GM19193 (cell line): ENCODE measurements around the gene HSPA14.

Source experiments
- POLR2A ChIP-seq: IDR thresholded peaks from 4 replicates; pipeline ENCODE4 v1.6.1; 2011; ENCODE audit not compliant: insufficient read depth, insufficient read length; ENCODE audit errors: extremely low read depth

The HSPA14 gene, protein sequence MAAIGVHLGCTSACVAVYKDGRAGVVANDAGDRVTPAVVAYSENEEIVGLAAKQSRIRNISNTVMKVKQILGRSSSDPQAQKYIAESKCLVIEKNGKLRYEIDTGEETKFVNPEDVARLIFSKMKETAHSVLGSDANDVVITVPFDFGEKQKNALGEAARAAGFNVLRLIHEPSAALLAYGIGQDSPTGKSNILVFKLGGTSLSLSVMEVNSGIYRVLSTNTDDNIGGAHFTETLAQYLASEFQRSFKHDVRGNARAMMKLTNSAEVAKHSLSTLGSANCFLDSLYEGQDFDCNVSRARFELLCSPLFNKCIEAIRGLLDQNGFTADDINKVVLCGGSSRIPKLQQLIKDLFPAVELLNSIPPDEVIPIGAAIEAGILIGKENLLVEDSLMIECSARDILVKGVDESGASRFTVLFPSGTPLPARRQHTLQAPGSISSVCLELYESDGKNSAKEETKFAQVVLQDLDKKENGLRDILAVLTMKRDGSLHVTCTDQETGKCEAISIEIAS

DNA sequence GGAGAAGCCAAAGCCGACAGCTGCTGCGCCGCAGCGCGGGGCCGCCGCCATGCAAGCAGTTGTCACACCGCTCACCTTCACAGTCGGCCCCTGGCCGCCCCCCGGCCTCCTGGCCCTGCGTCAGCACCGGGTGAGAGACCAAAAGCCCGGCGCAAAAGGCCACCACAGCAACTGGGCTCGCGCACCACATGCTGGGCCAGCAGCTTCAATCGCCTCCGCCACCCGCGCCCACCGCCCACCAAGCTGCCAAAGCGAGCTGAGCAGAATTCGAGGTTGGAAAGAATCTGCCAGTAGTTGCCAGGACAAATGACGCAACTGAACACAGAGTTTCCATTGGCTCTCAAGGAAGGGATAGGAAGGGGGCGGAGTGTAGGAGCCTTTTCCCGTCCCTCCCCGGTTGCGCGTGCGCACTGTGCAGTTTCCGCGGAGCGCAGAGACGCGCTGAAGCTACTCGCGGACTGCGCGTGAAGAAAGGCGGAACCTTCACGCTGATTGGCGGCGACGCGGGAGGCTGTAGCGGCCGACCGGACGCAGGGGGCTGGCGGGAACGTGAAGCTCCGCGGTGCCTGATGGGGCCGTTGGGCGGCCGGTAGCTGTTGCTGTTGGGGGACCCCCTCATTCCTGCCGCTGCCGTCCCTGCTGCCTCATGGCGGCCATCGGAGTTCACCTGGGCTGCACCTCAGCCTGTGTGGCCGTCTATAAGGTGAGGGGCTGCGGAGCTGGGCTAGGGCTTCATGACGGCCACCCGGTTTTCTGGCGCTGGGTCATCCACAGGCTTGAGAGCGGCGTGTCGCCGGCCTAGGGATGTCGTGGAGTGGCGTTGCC is at the start of gene HSPA14, which contains the start of the genes CDNF and MSANTD7:
Gene HSPA14, plus strand, starts transcription at position 550 of the 825 bp plus-strand sequence. Its CDS starts 97 bp downstream, at position 647.
Gene CDNF, minus strand, starts transcription at position 281 of the 825 bp plus-strand sequence. Its CDS starts 91 bp downstream, at position 190.
Gene MSANTD7, plus strand, starts transcription at position 550 of the 825 bp plus-strand sequence. CDS start 3,979 bp downstream, outside the sequence.
- TF ChIP-seq POLR2A = peak; percentile 93

DNA sequence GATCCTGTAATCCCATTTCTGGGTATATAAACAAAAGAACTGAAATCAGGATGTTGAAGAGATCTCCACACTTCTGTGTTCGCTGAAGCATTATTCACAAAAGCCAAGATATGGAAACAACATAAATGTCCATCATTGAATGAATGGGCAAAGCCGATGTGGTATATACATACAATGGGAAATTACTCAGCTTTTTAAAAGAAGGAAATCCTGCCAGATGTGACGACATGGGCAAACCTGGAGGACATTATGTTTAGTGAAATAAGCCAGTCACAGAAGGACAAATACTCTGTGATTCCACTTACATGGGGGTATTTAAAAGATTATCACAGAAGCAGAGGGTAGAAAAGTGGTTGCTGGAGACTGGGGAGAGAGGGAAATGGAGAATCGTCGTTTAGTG is 39.5 kb upstream of the HSPA14 start:
- no peak for TF ChIP-seq POLR2A

DNA sequence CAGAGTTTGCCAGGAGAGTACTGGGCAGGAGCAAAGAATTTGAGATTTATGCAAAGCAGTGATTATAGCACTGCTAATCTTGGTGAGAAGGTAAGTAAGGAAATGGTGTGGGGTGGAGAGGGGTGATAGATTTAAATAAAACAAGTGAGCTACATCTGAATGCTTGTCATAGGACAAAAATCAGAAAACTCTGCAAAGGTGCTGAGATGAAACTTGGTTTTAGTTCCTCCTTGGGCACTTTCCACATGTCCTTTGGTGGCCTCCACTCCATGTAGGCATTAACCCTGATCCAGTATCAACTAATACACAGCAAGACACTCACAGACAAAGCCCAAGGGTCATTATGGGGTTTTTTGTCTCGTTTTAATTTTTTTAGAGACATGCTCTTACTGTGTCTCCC is 37.7 kb upstream of the HSPA14 start:
- TF ChIP-seq POLR2A = no peak

DNA sequence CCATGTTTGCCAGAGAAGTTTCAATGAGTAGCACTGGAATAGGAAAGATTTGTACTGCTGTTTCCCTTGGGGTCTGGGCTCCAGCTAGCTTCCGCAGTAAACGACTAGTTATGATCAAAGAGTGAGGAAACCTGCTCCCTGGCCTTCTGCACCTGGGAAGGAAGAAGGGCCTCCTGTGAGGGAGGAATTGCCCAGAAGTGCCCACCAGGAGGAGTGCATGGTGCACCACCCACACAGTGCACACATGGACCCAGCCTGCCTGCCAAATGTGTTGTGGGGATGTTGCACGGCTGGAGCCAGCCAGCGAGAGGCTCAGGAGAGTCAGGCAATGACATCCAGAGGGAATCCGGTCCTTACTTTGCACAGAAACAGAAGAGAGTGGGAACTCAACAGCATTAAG is 36.4 kb upstream of the HSPA14 start:
- TF ChIP-seq POLR2A = no peak

DNA sequence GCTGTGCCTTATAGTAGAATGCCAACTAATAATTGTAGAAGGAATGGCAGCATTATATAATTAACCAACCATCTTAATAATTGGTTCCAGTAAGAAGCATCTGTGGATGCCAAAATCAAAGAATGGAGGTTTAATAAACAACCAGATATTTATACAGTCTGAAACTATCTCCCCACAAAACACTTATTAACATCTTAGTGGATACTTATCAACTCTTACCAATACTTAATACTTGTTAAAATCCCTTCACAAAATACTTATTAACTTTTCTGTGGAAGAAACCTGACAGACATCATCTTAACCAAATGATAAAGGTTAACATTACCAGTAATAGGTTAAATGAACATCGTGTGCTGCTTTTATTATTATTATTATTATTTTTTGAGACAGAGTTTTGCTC is 34.3 kb upstream of the HSPA14 start:
- TF ChIP-seq POLR2A = no peak

DNA sequence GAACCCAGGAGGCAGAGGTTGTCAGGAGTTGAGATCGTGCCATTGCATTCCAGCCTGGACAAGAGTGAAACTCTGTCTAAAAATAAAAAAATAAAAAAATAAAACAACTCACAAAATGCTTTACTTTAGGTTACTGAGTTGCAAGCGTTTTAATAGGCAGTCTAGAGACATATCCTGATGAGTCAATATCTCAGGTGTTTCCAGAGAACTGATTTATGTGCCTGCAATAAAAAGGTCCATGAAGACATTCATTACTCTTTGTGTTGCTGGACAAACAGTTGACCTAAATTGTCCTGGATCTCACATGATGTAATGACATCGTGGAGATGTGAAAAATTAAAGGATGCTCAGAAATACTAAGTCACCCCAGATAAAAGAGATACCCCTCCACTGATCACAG is 31.8 kb upstream of the HSPA14 start:
- no peak for TF ChIP-seq POLR2A

DNA sequence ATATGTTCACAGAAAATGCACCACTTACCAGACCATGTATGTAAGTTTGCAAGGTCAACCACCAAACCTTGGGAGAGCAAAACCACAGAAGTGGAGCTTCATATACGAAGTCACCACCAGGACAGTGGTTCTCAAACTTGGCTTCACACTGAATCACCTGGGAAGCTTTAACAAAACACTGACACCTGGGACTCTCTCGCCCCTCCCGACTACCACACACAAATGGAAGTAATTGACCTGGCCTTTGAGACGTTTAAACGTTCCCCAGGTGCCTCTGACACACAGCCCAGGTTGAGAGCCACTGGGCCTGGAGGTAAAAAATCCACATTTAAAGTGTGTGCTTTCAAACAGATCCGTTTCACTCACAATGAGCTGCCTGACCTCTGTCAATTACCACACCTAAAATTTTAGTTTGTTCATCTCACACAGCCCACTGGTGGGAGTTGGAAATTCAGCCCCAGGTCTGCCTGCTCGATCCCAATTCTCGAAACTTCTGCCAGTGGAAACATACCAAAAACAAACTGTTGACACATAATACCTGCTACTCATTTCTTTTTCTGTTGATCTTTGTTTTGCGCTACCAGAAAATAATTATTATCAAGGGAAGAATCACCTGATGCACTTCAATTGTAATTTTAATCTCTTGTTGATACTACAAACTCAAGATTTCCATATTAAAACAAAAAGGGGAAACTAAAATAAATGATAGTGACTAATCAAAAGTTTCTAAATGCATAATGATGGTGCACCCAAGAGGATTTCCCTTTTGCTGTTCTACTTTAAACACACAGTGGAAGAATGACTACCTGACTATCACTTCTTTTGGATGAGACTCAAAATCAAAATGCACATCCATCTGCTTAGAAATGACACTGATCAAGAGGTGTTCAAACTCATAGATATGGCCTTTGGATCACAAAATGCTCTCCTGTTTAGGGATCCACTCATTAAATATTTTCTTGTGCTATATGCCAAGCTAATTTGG is 26.8 kb upstream of the HSPA14 start:
- TF ChIP-seq POLR2A = no peak

DNA sequence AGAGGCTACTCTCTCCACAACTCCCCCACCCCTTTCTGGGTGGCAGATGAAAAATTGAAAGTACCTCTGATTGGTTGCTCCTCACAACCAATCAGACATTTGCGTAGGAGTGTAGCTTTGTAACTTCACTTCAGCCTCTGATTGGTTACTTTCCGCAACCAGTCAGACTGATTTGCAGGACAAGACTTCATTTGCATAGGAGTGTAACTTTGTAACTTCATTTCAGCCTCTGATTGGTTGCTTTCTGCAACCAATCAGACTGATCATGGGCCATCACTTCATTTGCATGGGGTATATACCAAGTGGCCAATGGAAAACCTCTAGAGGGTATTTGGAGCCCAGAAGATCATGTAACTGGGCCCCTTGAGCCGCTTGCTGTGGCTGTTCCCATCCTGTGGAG is 25.8 kb upstream of the HSPA14 start:
- TF ChIP-seq POLR2A = no peak

DNA sequence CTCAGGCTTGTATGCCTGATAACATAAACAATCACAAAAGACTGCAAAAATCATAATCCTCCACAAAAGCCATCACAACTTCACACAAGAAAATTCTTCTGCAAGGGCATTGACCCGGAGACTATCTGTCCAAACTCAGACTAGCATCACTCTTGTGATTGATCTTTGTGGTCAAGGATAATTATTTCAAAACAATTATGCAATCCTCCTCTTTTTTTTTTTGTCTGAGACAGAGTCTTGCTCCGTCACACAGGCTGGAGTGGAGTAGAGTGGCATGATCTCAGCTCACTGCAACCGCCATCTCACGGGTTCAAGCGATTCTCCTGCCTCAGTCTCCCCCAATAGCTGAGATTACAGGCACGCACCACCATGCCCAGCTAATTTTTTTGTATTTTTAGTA is 22.4 kb upstream of the HSPA14 start:
- no peak for TF ChIP-seq POLR2A

DNA sequence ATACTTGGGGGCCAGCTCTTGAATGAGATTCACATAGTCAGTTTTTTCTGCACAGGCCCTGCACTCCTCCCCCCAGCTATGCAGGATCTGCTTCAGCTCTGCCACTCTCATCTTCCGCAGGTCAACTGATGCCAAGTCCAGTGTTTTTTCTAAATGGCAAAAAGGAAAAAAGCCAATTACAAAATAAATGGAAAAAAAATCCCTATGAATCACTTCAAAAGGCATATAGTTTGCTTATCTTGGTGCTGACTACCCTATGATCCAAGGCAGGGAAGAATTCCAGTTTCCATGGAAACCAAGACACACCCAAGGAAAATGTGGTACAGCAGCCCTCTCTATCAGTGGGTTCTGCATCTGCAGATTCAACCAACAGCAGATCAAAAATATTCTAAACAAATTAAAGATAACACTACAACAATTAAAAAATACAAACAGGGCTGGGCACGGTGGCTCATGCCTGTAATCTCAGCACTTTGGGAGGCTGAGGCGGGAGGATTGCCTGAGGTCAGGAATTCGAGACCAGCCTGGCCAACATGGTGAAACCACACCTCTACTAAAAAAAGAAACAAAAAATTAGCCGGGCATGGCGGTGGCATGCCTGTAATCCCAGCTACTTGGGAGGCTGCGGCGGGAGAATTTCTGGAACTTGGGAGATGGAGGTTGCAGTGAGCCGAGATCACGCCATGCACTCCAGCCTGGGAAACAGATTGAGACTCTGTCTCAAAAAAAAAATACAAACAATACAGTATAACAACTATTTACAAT is 17.9 kb upstream of the HSPA14 start:
- TF ChIP-seq POLR2A = no peak

DNA sequence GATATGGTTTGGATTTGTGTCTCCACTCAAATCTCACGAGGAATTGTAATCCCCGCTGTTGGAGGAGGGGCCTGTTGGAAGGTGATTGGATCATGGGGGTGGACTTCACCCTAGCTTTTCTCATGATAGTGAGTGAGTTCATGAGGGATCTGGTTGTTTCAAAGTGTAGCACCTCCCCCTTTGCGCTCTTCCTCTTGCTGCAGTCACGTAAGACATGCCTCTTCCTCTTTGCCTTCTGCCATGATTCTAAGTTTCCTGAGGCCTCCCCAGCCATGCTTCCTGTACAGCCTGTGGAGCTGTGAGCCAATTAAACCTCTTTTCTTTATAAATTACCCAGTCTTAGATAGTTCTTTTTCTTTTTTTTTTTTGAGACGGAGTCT is 17.3 kb upstream of the HSPA14 start:
- no peak for TF ChIP-seq POLR2A

DNA sequence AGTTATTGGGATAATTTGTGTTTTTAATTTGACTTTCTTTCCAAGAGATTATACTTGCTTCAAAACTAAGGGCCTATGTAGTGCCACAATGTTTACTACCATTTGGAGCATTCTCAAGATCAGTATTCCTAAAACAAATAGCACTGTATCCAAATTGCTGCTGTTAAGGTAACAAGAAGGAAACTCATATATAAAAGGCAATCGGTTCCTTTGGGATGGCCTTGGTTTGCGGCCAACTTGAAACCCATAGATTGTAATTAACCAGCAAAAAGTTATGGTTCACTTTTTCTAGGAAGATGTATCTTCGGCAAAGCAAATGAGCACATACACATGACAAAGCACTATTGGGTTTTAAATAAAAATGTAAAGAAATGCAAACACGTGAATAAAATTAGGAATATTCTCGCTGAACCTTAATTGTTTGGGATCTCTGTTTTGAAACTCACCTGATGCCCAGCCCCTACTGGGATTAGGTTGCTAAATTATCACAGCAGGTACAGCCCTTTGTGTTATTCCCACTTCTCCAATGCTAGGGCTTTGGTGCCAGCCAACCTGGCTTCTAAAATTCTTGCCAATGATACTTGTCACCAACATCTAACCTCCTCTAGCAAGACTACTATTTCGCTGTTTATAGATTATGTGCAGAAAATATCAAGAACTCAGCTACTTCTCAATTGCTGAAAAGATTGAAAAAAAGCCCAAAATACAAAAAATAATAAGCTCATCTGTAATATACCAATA is 16.3 kb upstream of the HSPA14 start:
- no peak for TF ChIP-seq POLR2A
